ENCODE measurements around the gene SOS1.

Gene SOS1

DNA sequence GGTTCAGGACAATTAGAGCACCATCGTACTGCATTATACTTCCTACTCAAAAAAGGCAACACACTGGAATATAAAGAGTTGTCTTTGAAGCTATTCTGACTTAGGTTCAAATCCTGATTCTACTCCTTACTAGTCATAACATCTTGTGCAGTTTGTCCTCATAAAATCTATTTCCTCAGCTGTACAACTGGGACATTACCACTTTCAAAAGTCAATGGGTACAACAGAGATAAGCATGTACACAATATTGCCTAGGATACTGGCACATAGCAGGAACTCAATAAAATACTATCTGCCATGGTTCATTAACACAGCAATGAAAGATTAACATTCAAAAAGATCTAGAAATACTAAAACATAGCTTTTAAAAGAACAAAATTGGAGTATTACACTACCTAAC, 11.3 kb downstream of the SOS1 start:
- ChIA-PET CTCF (interaction anchor here (1.2 to 1.5 kb wide), 2 partner anchors 12 to 15 kb away, joined by 3 to 6 read pairs; no protein-coding TSS in a partner anchor), POLR2A (interaction anchor here (0.7 to 1.4 kb wide), 2 partner anchors 11 to 19 kb away, joined by 3 to 5 read pairs; partner anchors contain the start of gene SOS1)
- H3K9me3 ChIP-seq (ENCODE audit: control insufficient read depth, insufficient read depth, low read depth, low read length), result no peaks in the 10 kb centered on the region
- no peaks in the 10 kb centered on the region; a peak in 1 of 3 replicates for H3K36me3 ChIP-seq (ENCODE audit: control insufficient read depth in 2 of 2, insufficient read depth in 1 of 2, low read length in 2 of 2)
- H3K4me3 ChIP-seq (ENCODE audit: low read depth, low read length), result no peak overlapping the region
- TF ChIP-seq TRIM28 (IDR thresholded peaks at IDR 0.05; ENCODE audit: borderline replicate concordance, low read length) (no peak), ZNF274 (IDR thresholded peaks at IDR 0.05; ENCODE audit: low read length) (no peak), ZNF274 (tag by site-specific recombination; IDR thresholded peaks at IDR 0.05; ENCODE audit: borderline replicate concordance) (no peak), GLI4 (tag by site-specific recombination; IDR thresholded peaks at IDR 0.05) (no peak), ZFP41 (tag by site-specific recombination; IDR thresholded peaks at IDR 0.05; ENCODE audit: borderline replicate concordance) (no peak), ZNF623 (tag by site-specific recombination; IDR thresholded peaks at IDR 0.05) (no peak), ZNF501 (tag by site-specific recombination; IDR thresholded peaks at IDR 0.05) (no peak), ZNF16 (tag by site-specific recombination; IDR thresholded peaks at IDR 0.05; ENCODE audit: low read depth) (no peak), ZNF248 (tag by site-specific recombination; IDR thresholded peaks at IDR 0.05) (no peak), GLI2 (tag by site-specific recombination; IDR thresholded peaks at IDR 0.05; ENCODE audit: borderline replicate concordance, low read depth) (no peak), ZNF350 (tag by site-specific recombination; IDR thresholded peaks at IDR 0.05) (no peak), ZNF354C (tag by site-specific recombination; IDR thresholded peaks at IDR 0.05; ENCODE audit: borderline replicate concordance, low read depth) (no peak), TSHZ1 (tag by site-specific recombination; IDR thresholded peaks at IDR 0.05; ENCODE audit: borderline replicate concordance) (no peak), ZEB2 (tag by site-specific recombination; IDR thresholded peaks at IDR 0.05) (no peak), AEBP2 (tag by site-specific recombination; IDR thresholded peaks at IDR 0.05; ENCODE audit: borderline replicate concordance) (no peak), ZNF776 (tag by site-specific recombination; IDR thresholded peaks at IDR 0.05; ENCODE audit: borderline replicate concordance) (no peak), ZNF280D (tag by site-specific recombination; IDR thresholded peaks at IDR 0.05) (no peak)
- TF ChIP-seq, protein P1, sequence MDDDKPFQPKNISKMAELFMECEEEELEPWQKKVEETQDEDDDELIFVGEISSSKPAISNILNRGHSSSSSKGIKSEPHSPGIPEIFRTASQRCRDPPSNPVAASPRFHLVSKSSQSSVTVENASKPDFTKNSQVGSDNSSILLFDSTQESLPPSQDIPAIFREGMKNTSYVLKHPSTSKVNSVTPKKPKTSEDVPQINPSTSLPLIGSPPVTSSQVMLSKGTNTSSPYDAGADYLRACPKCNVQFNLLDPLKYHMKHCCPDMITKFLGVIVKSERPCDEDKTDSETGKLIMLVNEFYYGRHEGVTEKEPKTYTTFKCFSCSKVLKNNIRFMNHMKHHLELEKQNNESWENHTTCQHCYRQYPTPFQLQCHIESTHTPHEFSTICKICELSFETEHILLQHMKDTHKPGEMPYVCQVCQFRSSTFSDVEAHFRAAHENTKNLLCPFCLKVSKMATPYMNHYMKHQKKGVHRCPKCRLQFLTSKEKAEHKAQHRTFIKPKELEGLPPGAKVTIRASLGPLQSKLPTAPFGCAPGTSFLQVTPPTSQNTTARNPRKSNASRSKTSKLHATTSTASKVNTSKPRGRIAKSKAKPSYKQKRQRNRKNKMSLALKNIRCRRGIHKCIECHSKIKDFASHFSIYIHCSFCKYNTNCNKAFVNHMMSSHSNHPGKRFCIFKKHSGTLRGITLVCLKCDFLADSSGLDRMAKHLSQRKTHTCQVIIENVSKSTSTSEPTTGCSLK (tag by site-specific recombination; IDR thresholded peaks at IDR 0.05), result no peak
- peaks cover 10% of the 10 kb centered on the region; the same call in 1 of the 2 replicates for H3K4me1 ChIP-seq (ENCODE audit: control insufficient read depth, insufficient read depth, low read length)
- no peak overlapping the region for H3K27ac ChIP-seq (ENCODE audit: extremely low read depth, low read depth, low read length)
